ENCODE measurements around the gene TRIM37.
"Not testable (repeated sequence)": the region's sequence is repeated elsewhere in the genome, so short reads cannot be mapped to it uniquely, and the experiment has no call there.

The TRIM37 gene

DNA sequence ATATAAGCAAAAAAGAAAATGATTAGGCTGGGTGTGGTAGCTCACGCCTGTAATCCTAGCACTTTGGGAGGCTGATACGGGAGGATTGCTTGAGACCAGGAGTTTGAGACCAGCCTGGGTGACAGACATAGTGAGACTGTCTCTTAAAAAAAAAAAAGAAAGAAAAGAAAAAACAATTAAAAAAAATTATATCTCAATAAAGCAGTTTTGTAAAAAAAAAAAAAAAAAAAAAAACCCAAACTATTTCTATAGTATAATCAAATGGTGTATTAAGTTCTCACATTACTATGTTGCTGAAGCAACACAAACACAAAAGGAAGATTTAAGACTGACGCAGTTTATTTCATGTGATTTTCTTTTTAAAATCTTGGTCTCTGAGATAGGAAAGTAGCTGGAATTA, 140.5 kb downstream of the TRIM37 start:
- Histone ChIP-seq H3K4me1 (ENCODE audit: control insufficient read depth, insufficient read depth, low read length) (peaks cover 8% of the 10 kb centered on the region), H3K9ac (ENCODE audit: low read length) (no peak overlapping the region), H3K36me3 (ENCODE audit: control insufficient read depth, insufficient read depth, low read length, severe bottlenecking) (no peaks in the 10 kb centered on the region), H3K9me3 (ENCODE audit: control insufficient read depth, low read length) (no peaks in the 10 kb centered on the region), H3K27me3 (replicated peaks; ENCODE audit: control insufficient read depth, insufficient read depth, low read length) (no peaks in the 10 kb centered on the region), H3K4me3 (ENCODE audit: low read length) (no peak overlapping the region)
- no peak for DNase-seq (ENCODE audit: low read depth)

- DNase-seq (ENCODE audit: low read depth), result no peak
- no peaks in the 10 kb centered on the region for H3K36me3 ChIP-seq (ENCODE audit: control insufficient read depth, insufficient read depth, low read length, severe bottlenecking)
Observed at GRCh38 chr17:58965221-58965620, 141.5 kb downstream of the TRIM37 start.

DNA sequence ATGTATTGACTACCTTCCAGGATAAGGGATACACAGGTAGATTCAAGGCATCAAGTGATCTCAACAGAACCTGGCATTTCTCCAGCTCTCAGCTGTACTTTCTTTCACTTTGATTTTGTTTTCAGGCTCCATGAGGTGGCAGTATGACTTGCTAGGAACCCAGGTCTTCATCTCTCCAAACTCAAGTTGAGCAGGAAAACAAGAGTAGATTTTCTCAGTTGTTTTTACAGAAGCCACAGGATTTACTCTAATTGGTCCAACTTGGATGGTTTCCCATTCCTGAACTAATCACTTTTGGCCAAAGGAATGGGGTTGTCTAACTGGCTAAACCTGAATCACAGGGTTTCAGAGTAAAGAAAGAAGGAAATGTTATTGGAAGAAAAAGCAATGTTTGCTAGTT, 146.6 kb downstream of the TRIM37 start:
- no peak overlapping the region for H3K9ac ChIP-seq (ENCODE audit: low read length)

More at GRCh38 chr17:58965221-58965620, 141.5 kb downstream of the TRIM37 start:
- Histone ChIP-seq H3K27me3 (replicated peaks; ENCODE audit: control insufficient read depth, insufficient read depth, low read length) (no peaks in the 10 kb centered on the region), H3K9ac (ENCODE audit: low read length) (no peak overlapping the region), H3K4me1 (ENCODE audit: control insufficient read depth, insufficient read depth, low read length) (peaks cover 8% of the 10 kb centered on the region), H3K9me3 (ENCODE audit: control insufficient read depth, low read length) (no peaks in the 10 kb centered on the region), H3K4me3 (ENCODE audit: low read length) (no peak overlapping the region)

GRCh38 chr17:58957725-58958073, 149.0 kb downstream of the TRIM37 start:
- not testable (repeated sequence) for H3K9ac ChIP-seq (ENCODE audit: low read length); H3K4me3 ChIP-seq (ENCODE audit: low read length); H3K36me3 ChIP-seq (ENCODE audit: control insufficient read depth, insufficient read depth, low read length, severe bottlenecking)

More for the DNA sequence above, 146.6 kb downstream of the TRIM37 start:
- H3K9me3 ChIP-seq (ENCODE audit: control insufficient read depth, low read length), result no peaks in the 10 kb centered on the region
- H3K36me3 ChIP-seq (ENCODE audit: control insufficient read depth, insufficient read depth, low read length, severe bottlenecking), result no peaks in the 10 kb centered on the region
- peak; percentile 61 for DNase-seq (ENCODE audit: low read depth)
- H3K4me3 ChIP-seq (ENCODE audit: low read length), result no peak overlapping the region
- H3K27me3 ChIP-seq (replicated peaks; ENCODE audit: control insufficient read depth, insufficient read depth, low read length), result no peaks in the 10 kb centered on the region
- H3K4me1 ChIP-seq (ENCODE audit: control insufficient read depth, insufficient read depth, low read length), result peaks cover 11% of the 10 kb centered on the region

DNA sequence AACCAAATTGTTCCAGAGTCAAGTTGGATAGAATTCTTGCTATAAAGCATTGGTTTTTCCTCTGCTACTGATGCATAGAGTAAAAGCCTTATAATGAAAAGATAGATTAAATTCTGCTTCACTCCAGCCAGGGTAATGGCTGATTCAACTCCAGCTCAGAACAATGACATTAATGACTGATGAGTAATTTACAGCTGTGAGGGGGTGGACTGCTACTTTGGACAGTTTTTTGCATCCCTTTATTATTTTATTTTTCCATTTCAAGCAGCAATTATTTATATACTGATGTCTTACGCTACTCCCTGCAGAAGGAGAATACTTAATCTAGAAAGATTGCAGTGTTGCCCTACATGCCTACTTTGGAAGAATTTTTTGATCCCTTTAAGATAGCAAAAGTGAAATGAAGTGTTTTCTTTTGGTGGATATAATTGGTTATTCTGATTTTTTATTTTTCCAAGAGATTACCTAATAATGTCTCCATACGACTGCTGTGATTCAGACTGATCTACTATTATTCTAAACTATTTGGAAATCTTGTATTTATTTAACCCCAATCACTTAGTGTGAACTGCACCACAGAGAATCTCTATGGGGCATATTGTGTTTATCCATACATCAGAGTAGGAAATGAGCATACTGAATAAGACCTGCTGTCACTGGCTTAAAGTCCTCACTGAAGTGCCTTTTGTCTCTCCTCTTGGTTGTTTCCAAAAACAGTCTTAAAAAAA, 149.5 kb downstream of the TRIM37 start:
- H3K36me3 ChIP-seq (ENCODE audit: control insufficient read depth, insufficient read depth, low read length, severe bottlenecking), result no peaks in the 10 kb centered on the region
- H3K9me3 ChIP-seq (ENCODE audit: control insufficient read depth, low read length), result no peaks in the 10 kb centered on the region
- no peak overlapping the region for H3K4me3 ChIP-seq (ENCODE audit: low read length)
- no peak overlapping the region for H3K9ac ChIP-seq (ENCODE audit: low read length)
- peak; percentile 20 for DNase-seq (ENCODE audit: low read depth)
- H3K27me3 ChIP-seq (replicated peaks; ENCODE audit: control insufficient read depth, insufficient read depth, low read length), result no peaks in the 10 kb centered on the region
- H3K4me1 ChIP-seq (ENCODE audit: control insufficient read depth, insufficient read depth, low read length), result peaks cover 9% of the 10 kb centered on the region

More at GRCh38 chr17:58957725-58958073, 149.0 kb downstream of the TRIM37 start:
- not testable (repeated sequence) for H3K27me3 ChIP-seq (replicated peaks; ENCODE audit: control insufficient read depth, insufficient read depth, low read length); DNase-seq (ENCODE audit: low read depth); H3K9me3 ChIP-seq (ENCODE audit: control insufficient read depth, low read length); H3K4me1 ChIP-seq (ENCODE audit: control insufficient read depth, insufficient read depth, low read length)

- H3K9ac ChIP-seq (ENCODE audit: low read length); H3K36me3 ChIP-seq (ENCODE audit: control insufficient read depth, insufficient read depth, low read length, severe bottlenecking); DNase-seq (ENCODE audit: low read depth); H3K4me3 ChIP-seq (ENCODE audit: low read length); H3K4me1 ChIP-seq (ENCODE audit: control insufficient read depth, insufficient read depth, low read length); H3K27me3 ChIP-seq (replicated peaks; ENCODE audit: control insufficient read depth, insufficient read depth, low read length): not testable (repeated sequence)
- H3K9me3 ChIP-seq (ENCODE audit: control insufficient read depth, low read length), result peaks cover 14% of the 10 kb centered on the region
Observed at GRCh38 chr17:58954358-58954757, 152.3 kb downstream of the TRIM37 start.

DNA sequence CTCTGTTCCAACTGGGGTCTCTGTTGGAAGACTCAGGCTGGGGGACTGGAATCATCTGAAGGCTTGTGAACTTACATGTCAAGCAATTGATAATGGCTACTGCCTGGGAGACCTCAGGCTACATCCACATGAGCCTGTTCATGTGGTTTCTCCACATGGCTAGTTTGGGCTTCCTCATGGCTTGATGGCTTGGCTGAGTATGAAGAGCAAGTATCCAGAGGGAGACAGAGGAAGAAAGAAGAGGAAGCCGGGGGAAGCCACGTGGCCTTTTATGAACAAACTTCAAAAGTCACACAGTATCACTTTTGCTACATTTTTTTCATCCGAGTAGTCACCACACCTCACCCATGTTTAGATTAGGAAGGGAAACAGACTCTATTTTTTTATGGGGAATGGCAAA, 158.9 kb downstream of the TRIM37 start:
- H3K36me3 ChIP-seq (ENCODE audit: control insufficient read depth, insufficient read depth, low read length, severe bottlenecking), result no peaks in the 10 kb centered on the region
- H3K9me3 ChIP-seq (ENCODE audit: control insufficient read depth, low read length), result peaks cover 23% of the 10 kb centered on the region

GRCh38 chr17:58947411-58947810, 159.3 kb downstream of the TRIM37 start:
- no peak overlapping the region for H3K9ac ChIP-seq (ENCODE audit: low read length)
- peaks cover 23% of the 10 kb centered on the region for H3K9me3 ChIP-seq (ENCODE audit: control insufficient read depth, low read length)
- H3K27me3 ChIP-seq (replicated peaks; ENCODE audit: control insufficient read depth, insufficient read depth, low read length), result peaks cover 3% of the 10 kb centered on the region
- no peaks in the 10 kb centered on the region for H3K36me3 ChIP-seq (ENCODE audit: control insufficient read depth, insufficient read depth, low read length, severe bottlenecking)
- no peak for DNase-seq (ENCODE audit: low read depth)
- H3K4me3 ChIP-seq (ENCODE audit: low read length), result no peak overlapping the region
- H3K4me1 ChIP-seq (ENCODE audit: control insufficient read depth, insufficient read depth, low read length), result no peaks in the 10 kb centered on the region

More for the DNA sequence above, 158.9 kb downstream of the TRIM37 start:
- Histone ChIP-seq H3K9ac (ENCODE audit: low read length) (no peak overlapping the region), H3K27me3 (replicated peaks; ENCODE audit: control insufficient read depth, insufficient read depth, low read length) (peaks cover 3% of the 10 kb centered on the region), H3K4me3 (ENCODE audit: low read length) (no peak overlapping the region), H3K4me1 (ENCODE audit: control insufficient read depth, insufficient read depth, low read length) (no peaks in the 10 kb centered on the region)
- DNase-seq (ENCODE audit: low read depth), result no peak

GRCh38 chr17:58944166-58944565, 162.5 kb downstream of the TRIM37 start:
- DNase-seq (ENCODE audit: low read depth), result no peak
- Histone ChIP-seq H3K36me3 (ENCODE audit: control insufficient read depth, insufficient read depth, low read length, severe bottlenecking) (no peaks in the 10 kb centered on the region), H3K4me1 (ENCODE audit: control insufficient read depth, insufficient read depth, low read length) (no peaks in the 10 kb centered on the region), H3K9ac (ENCODE audit: low read length) (no peak overlapping the region), H3K27me3 (replicated peaks; ENCODE audit: control insufficient read depth, insufficient read depth, low read length) (peaks cover 3% of the 10 kb centered on the region), H3K4me3 (ENCODE audit: low read length) (no peak overlapping the region), H3K9me3 (ENCODE audit: control insufficient read depth, low read length) (peaks cover 7% of the 10 kb centered on the region)

DNA sequence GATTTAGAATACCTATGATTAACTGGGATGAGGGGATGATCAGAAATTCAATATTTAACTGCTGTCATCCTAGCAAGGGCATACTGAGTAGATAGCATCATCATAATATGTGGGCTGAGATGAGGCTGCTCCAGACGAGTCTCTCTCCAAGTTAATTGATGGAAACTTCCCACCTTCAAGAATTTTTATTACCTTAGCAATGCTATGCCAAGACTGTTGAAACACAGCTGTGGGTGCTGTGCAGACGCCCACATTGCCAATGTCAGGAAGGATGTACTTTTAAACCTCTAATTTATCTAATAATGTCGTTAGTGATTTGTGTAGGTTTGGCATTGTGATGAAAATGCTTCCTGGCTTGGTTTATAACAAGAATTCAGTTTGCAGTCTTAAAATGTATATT, 170.4 kb downstream of the TRIM37 start:
- Histone ChIP-seq H3K4me1 (ENCODE audit: control insufficient read depth, insufficient read depth, low read length) (no peaks in the 10 kb centered on the region), H3K4me3 (ENCODE audit: low read length) (no peak overlapping the region), H3K9me3 (ENCODE audit: control insufficient read depth, low read length) (no peaks in the 10 kb centered on the region), H3K27me3 (replicated peaks; ENCODE audit: control insufficient read depth, insufficient read depth, low read length) (no peaks in the 10 kb centered on the region), H3K36me3 (ENCODE audit: control insufficient read depth, insufficient read depth, low read length, severe bottlenecking) (no peaks in the 10 kb centered on the region), H3K9ac (ENCODE audit: low read length) (no peak overlapping the region)
- no peak for DNase-seq (ENCODE audit: low read depth)

DNA sequence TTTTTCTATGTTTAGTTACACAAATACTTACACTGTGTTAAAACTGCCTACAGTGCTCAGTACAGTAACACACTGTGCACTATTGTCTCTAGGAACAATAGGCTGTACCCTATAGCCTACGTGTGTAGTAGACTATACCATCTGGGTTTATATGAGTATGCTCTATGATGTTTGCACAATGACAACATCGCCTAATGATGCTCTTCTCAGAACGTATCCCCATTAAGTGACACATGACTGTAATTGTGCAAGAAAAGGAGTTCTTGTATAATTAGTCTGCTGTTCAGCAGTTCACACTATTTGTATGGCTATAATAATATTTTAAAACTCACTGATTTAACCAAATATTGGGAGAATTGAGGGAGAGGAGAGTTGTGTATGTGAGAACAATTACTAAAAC, 173.7 kb downstream of the TRIM37 start:
- Histone ChIP-seq H3K9ac (ENCODE audit: low read length) (no peak overlapping the region), H3K4me1 (ENCODE audit: control insufficient read depth, insufficient read depth, low read length) (no peaks in the 10 kb centered on the region), H3K27me3 (replicated peaks; ENCODE audit: control insufficient read depth, insufficient read depth, low read length) (no peaks in the 10 kb centered on the region), H3K36me3 (ENCODE audit: control insufficient read depth, insufficient read depth, low read length, severe bottlenecking) (no peaks in the 10 kb centered on the region), H3K9me3 (ENCODE audit: control insufficient read depth, low read length) (no peaks in the 10 kb centered on the region), H3K4me3 (ENCODE audit: low read length) (no peak overlapping the region)
- no peak for DNase-seq (ENCODE audit: low read depth)
